DND-41 (cell line): ENCODE results near the gene DNLZ.

Experiments used
- ATAC-seq: fragments of 200-7000 bp; cut with Tn5 transposase; 3 replicates; pipeline ENCODE4 v1.9.1; 2021; ENCODE audit warnings: low read depth; ENCODE audit not compliant: insufficient read depth
- DNase-seq: peaks from one replicate; pipeline ENCODE4 v3.0.0-alpha.2; 2020
- H2AFZ ChIP-seq: 2 replicates; pipeline ENCODE4 v1.6.0; 2012; ENCODE audit warnings: low read depth, low read length
- H3K27ac ChIP-seq: 2 replicates; pipeline ENCODE4 v1.5.1; 2012; ENCODE audit warnings: low read length, inconsistent platforms
- H3K27me3 ChIP-seq: fragments of 200-600 bp; sonication (generic); 2 replicates; pipeline ENCODE4 v1.6.0; 2012; ENCODE audit warnings: low read length, mild to moderate bottlenecking, inconsistent platforms; ENCODE audit not compliant: insufficient read depth, poor library complexity
- H3K36me3 ChIP-seq: 2 replicates; pipeline ENCODE4 v1.5.1; 2012; ENCODE audit warnings: low read length, inconsistent platforms; ENCODE audit not compliant: insufficient read depth
- H3K4me1 ChIP-seq: 2 replicates; pipeline ENCODE4 v1.5.1; 2012; ENCODE audit warnings: mild to moderate bottlenecking, low read length; ENCODE audit not compliant: insufficient read depth
- H3K4me2 ChIP-seq: 2 replicates; pipeline ENCODE4 v1.6.0; 2012; ENCODE audit warnings: mild to moderate bottlenecking, moderate library complexity, low read length, inconsistent platforms; ENCODE audit not compliant: insufficient read depth
- H3K4me3 ChIP-seq, 2 experiments: fragments of 200-600 bp in 1 of 2; shearing (Covaris generic) in 1 of 2; 2 replicates each; pipeline ENCODE4 v1.5.1; 2012 to 2016; ENCODE audit warnings: inconsistent platforms in 2 of 2, low read length in 2 of 2, mild to moderate bottlenecking in 2 of 2, low read depth in 1 of 2, moderate library complexity in 1 of 2
- H3K79me2 ChIP-seq: 2 replicates; pipeline ENCODE4 v1.6.0; 2012; ENCODE audit warnings: low read length, inconsistent platforms; ENCODE audit not compliant: insufficient read depth
- H3K9ac ChIP-seq: 2 replicates; pipeline ENCODE4 v1.6.0; 2012; ENCODE audit warnings: low read depth, mild to moderate bottlenecking, inconsistent platforms, low read length, moderate library complexity
- H3K9me3 ChIP-seq: 2 replicates; pipeline ENCODE4 v1.5.1; 2012; ENCODE audit warnings: low read length, moderate library complexity, mild to moderate bottlenecking, inconsistent platforms; ENCODE audit not compliant: insufficient read depth, severe bottlenecking
- H4K20me1 ChIP-seq: 2 replicates; pipeline ENCODE4 v1.6.0; 2012; ENCODE audit warnings: low read length; ENCODE audit not compliant: insufficient read depth
- CTCF ChIP-seq: IDR thresholded peaks from 2 replicates; pipeline ENCODE4 v1.5.1; 2012; ENCODE audit warnings: borderline replicate concordance, low read length, moderate library complexity, mild to moderate bottlenecking; ENCODE audit not compliant: poor library complexity, severe bottlenecking; ENCODE audit errors: extremely low read depth
- EZH2 ChIP-seq: IDR thresholded peaks from 3 replicates; pipeline ENCODE4 v1.6.1; 2012; ENCODE audit warnings: borderline replicate concordance, low read depth, mild to moderate bottlenecking, moderate library complexity, low read length, inconsistent platforms; ENCODE audit not compliant: severe bottlenecking

The DNLZ gene

DNA sequence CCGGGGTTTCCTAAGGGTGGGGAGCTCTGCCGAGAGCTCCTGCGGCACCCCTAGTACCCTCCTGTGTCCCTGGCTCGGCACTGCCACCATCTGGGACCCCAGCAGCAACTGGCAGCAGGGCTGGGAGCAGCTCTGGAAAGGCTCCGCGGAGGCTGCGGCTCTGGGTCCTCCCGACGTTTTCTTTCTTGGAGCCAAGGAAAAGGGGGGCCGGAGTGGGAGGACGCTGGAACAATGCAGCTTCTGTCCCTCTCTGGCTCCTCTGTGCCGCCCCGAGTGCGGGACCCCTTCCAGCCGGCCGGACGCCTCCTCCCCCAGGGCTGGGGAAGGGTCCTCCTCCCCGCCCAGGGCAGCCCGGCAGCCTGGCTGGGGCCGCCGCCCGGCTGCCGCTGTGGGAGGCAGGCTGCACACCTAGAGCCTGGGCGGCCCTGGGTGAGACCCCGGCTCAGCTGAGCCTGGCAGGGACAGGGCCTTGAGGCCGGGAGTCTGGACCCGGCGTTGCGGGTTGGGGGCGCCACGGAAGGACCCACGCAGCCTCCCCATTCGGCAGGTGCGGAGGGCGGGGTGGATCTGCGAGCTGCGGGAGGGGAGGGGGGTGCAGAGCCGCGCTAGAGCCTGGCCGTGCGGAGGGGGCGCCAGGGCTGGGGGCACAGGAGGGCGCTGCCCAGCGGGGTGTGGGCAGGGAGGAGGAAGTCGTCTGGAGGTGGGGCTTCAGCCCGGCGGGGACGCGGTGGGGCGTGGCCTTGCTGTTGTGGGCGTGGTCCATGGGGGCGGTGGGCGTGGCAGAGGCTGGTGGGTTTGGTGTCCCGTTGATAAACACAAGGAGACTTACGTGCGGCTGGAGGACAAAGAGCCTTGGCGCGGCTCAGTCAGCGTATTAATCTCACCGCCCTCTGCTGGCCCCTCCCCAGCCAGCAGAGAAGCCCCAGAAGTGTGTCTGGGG, 21.1 kb downstream of the DNLZ start:
- DNase-seq (peak; percentile 30), ATAC-seq (no peak)
- no peak overlapping the region for H3K4me2 ChIP-seq
- H3K27ac ChIP-seq, result no peak overlapping the region
- no peaks in the 10 kb centered on the region for H3K9me3 ChIP-seq
- no peaks in the 10 kb centered on the region for H3K4me1 ChIP-seq
- H3K27me3 ChIP-seq, result no peaks in the 10 kb centered on the region
- no peaks in the 10 kb centered on the region; the same call in 1 of the 2 replicates for H4K20me1 ChIP-seq
- H3K36me3 ChIP-seq, result no peaks in the 10 kb centered on the region
- no peaks in the 10 kb centered on the region for H3K79me2 ChIP-seq
- no peak for TF ChIP-seq EZH2
- TF ChIP-seq CTCF, result no peak
- H2AFZ ChIP-seq, result no peak overlapping the region
- no peak overlapping the region for H3K9ac ChIP-seq
- no peak overlapping the region for H3K4me3 ChIP-seq

DNA sequence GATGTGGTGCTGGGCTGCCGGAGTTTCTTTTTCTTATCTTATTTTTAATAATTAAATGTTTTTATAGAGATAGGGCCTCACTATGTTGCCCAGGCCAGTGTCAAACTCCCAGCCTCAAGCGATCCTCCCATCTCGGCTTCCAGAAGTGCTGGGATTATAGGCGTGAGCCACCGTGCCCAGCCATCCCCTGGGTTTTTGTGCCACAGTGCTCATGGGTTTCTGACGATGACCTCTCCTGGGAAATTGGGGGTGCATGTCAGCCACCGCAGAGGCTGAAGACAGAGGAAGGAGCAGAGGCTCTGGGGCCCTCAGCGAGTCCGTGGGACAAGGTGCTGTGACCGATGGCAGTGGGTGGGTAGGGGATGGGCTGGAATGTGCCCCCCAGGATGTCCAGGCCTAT, 21.8 kb downstream of the DNLZ start:
- Histone ChIP-seq H3K9ac (no peak overlapping the region), H2AFZ (no peak overlapping the region), H3K36me3 (no peaks in the 10 kb centered on the region), H3K27me3 (no peaks in the 10 kb centered on the region), H3K4me2 (no peak overlapping the region), H3K9me3 (no peaks in the 10 kb centered on the region), H3K4me1 (no peaks in the 10 kb centered on the region), H3K4me3 (no peak overlapping the region), H3K27ac (no peak overlapping the region), H3K79me2 (no peaks in the 10 kb centered on the region), H4K20me1 (no peaks in the 10 kb centered on the region; the same call in 1 of the 2 replicates)
- TF ChIP-seq CTCF (no peak), EZH2 (no peak)
- DNase-seq, result no peak
- no peak for ATAC-seq

DNA sequence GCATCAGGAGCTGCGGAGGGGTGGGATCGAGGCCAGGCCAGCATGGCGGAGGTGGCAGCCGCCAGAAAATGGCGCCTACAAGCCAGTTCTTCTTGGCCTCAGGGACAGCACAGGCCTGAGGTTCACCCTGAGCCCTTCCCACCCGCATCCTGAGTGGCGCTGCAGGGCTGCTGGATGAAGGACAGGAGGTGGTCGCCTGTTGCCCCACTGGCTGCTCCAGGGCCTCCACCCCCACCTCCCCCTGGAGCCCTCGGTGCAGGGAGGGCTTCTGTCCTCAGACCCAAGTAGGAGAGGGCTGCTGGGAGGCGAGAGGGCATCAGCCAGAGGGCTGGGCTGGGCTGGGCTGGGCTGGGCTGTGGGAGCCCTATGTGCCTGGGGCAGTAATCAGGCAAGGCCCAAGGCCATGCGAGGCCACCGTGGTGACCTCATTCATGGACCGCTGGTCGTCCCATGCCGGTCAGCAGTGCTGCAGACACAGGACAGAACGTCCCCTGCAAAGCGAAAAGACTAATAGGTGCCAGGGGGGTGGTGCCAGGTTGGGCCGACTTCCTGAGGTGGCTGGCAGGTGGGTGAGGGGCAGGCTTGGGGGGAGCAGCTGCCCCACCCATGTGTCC, 22.4 kb downstream of the DNLZ start:
- Histone ChIP-seq H3K79me2 (no peaks in the 10 kb centered on the region), H3K36me3 (peaks cover 4% of the 10 kb centered on the region; the same call in 1 of the 2 replicates), H3K4me3 (no peak overlapping the region), H4K20me1 (no peaks in the 10 kb centered on the region; the same call in 1 of the 2 replicates), H3K4me1 (no peaks in the 10 kb centered on the region), H3K9ac (no peak overlapping the region), H3K9me3 (no peaks in the 10 kb centered on the region), H3K27ac (no peak overlapping the region), H2AFZ (no peak overlapping the region), H3K4me2 (no peak overlapping the region), H3K27me3 (no peaks in the 10 kb centered on the region)
- ATAC-seq (no peak), DNase-seq (no peak)
- TF ChIP-seq EZH2, result no peak
- no peak for TF ChIP-seq CTCF
